Measurements from ENCODE around the gene BATF. TPM values are rescaled to one million over a fixed set of nuclear protein-coding genes. Genes with fewer than 3 reads are reported as not detected.
A peak's percentile ranks its signal among the peaks of the same experiment; 100 is the strongest.

The BATF gene
- total RNA-seq, 2 donors from 2014 or later = 123 to 211 TPM

- ATAC-seq (replicated peaks) = no peak
- Mint-ChIP-seq H3K9me3 (no peaks in the 10 kb centered on the region), H3K4me3 (peak overlapping the region; percentile 76), H3K4me1 (peaks cover 39% of the 10 kb centered on the region), H3K36me3 (ENCODE audit: low read depth) (peaks cover 23% of the 10 kb centered on the region), H3K27ac (peak overlapping the region; percentile 41), H3K27me3 (no peaks in the 10 kb centered on the region)
Observed at GRCh38 chr14:75553761-75554364, 31.6 kb downstream of the BATF start.

- Mint-ChIP-seq H3K4me1 (peaks cover 38% of the 10 kb centered on the region), H3K4me3 (no peak overlapping the region), H3K36me3 (ENCODE audit: low read depth) (peaks cover 16% of the 10 kb centered on the region), H3K9me3 (no peaks in the 10 kb centered on the region), H3K27me3 (no peaks in the 10 kb centered on the region), H3K27ac (no peak overlapping the region)
- no peak for ATAC-seq (replicated peaks)
Observed at GRCh38 chr14:75554482-75554881, 32.2 kb downstream of the BATF start.

GRCh38 chr14:75558440-75558839 lies 36.2 kb downstream of the BATF start:
- H3K4me3 Mint-ChIP-seq = peak overlapping the region; percentile 80
- H3K27me3 Mint-ChIP-seq = no peaks in the 10 kb centered on the region
- H3K36me3 Mint-ChIP-seq (ENCODE audit: low read depth) = peaks cover 9% of the 10 kb centered on the region
- peak overlapping the region; percentile 100 for H3K27ac Mint-ChIP-seq
- no peaks in the 10 kb centered on the region for H3K9me3 Mint-ChIP-seq
- ATAC-seq (replicated peaks) = no peak
- H3K4me1 Mint-ChIP-seq = peaks cover 54% of the 10 kb centered on the region

- ATAC-seq (replicated peaks) = no peak
- Mint-ChIP-seq H3K27ac (peak overlapping the region; percentile 100), H3K4me3 (peak overlapping the region; percentile 80), H3K9me3 (no peaks in the 10 kb centered on the region), H3K27me3 (no peaks in the 10 kb centered on the region), H3K36me3 (ENCODE audit: low read depth) (peaks cover 9% of the 10 kb centered on the region), H3K4me1 (peaks cover 54% of the 10 kb centered on the region)
Observed at GRCh38 chr14:75559045-75559444, 36.8 kb downstream of the BATF start.

GRCh38 chr14:75559451-75560222 lies 37.4 kb downstream of the BATF start:
- ATAC-seq (replicated peaks) = peak; percentile 61
- no peaks in the 10 kb centered on the region for H3K9me3 Mint-ChIP-seq
- H3K4me1 Mint-ChIP-seq = peaks cover 55% of the 10 kb centered on the region
- peak overlapping the region; percentile 80 for H3K4me3 Mint-ChIP-seq
- H3K27ac Mint-ChIP-seq = peak overlapping the region; percentile 100
- peaks cover 9% of the 10 kb centered on the region for H3K36me3 Mint-ChIP-seq (ENCODE audit: low read depth)
- H3K27me3 Mint-ChIP-seq = no peaks in the 10 kb centered on the region

GRCh38 chr14:75561013-75561432 lies 38.8 kb downstream of the BATF start:
- peaks cover 10% of the 10 kb centered on the region for H3K36me3 Mint-ChIP-seq (ENCODE audit: low read depth)
- H3K4me3 Mint-ChIP-seq = peak overlapping the region; percentile 80
- ATAC-seq (replicated peaks) = peak; percentile 5
- no peaks in the 10 kb centered on the region for H3K9me3 Mint-ChIP-seq
- no peaks in the 10 kb centered on the region for H3K27me3 Mint-ChIP-seq
- H3K27ac Mint-ChIP-seq = peak overlapping the region; percentile 100
- peaks cover 60% of the 10 kb centered on the region for H3K4me1 Mint-ChIP-seq

GRCh38 chr14:75562089-75562488 lies 39.8 kb downstream of the BATF start:
- Mint-ChIP-seq H3K4me1 (peaks cover 64% of the 10 kb centered on the region), H3K27me3 (no peaks in the 10 kb centered on the region), H3K27ac (peak overlapping the region; percentile 100), H3K9me3 (no peaks in the 10 kb centered on the region), H3K36me3 (ENCODE audit: low read depth) (peaks cover 21% of the 10 kb centered on the region), H3K4me3 (peak overlapping the region; percentile 80)
- ATAC-seq (replicated peaks) = peak; percentile 76

- Mint-ChIP-seq H3K27ac (peak overlapping the region; percentile 100), H3K27me3 (no peaks in the 10 kb centered on the region), H3K4me1 (peaks cover 65% of the 10 kb centered on the region), H3K4me3 (peak overlapping the region; percentile 80), H3K36me3 (ENCODE audit: low read depth) (peaks cover 22% of the 10 kb centered on the region), H3K9me3 (no peaks in the 10 kb centered on the region)
- ATAC-seq (replicated peaks) = peak; percentile 35
Observed at GRCh38 chr14:75562489-75562888, 40.2 kb downstream of the BATF start.

- H3K9me3 Mint-ChIP-seq = no peaks in the 10 kb centered on the region
- H3K4me3 Mint-ChIP-seq = no peak overlapping the region
- no peak overlapping the region for H3K27ac Mint-ChIP-seq
- peaks cover 70% of the 10 kb centered on the region for H3K4me1 Mint-ChIP-seq
- peaks cover 29% of the 10 kb centered on the region for H3K36me3 Mint-ChIP-seq (ENCODE audit: low read depth)
- ATAC-seq (replicated peaks) = no peak
- no peaks in the 10 kb centered on the region for H3K27me3 Mint-ChIP-seq
Observed at GRCh38 chr14:75563931-75564330, 41.7 kb downstream of the BATF start.

- peak overlapping the region; percentile 80 for H3K4me3 Mint-ChIP-seq
- no peak for ATAC-seq (replicated peaks)
- peaks cover 69% of the 10 kb centered on the region for H3K4me1 Mint-ChIP-seq
- peak overlapping the region; percentile 98 for H3K27ac Mint-ChIP-seq
- H3K9me3 Mint-ChIP-seq = no peaks in the 10 kb centered on the region
- H3K36me3 Mint-ChIP-seq (ENCODE audit: low read depth) = peaks cover 38% of the 10 kb centered on the region
- H3K27me3 Mint-ChIP-seq = no peaks in the 10 kb centered on the region
Observed at GRCh38 chr14:75565056-75565455, 42.8 kb downstream of the BATF start.

- peaks cover 49% of the 10 kb centered on the region for H3K36me3 Mint-ChIP-seq (ENCODE audit: low read depth)
- no peaks in the 10 kb centered on the region for H3K27me3 Mint-ChIP-seq
- peak; percentile 75 for ATAC-seq (replicated peaks)
- peak overlapping the region; percentile 80 for H3K4me3 Mint-ChIP-seq
- no peaks in the 10 kb centered on the region for H3K9me3 Mint-ChIP-seq
- peaks cover 62% of the 10 kb centered on the region for H3K4me1 Mint-ChIP-seq
- peak overlapping the region; percentile 98 for H3K27ac Mint-ChIP-seq
Observed at GRCh38 chr14:75566321-75566720, 44.1 kb downstream of the BATF start.

- Mint-ChIP-seq H3K36me3 (ENCODE audit: low read depth) (peaks cover 51% of the 10 kb centered on the region), H3K4me3 (peak overlapping the region; percentile 80), H3K27me3 (no peaks in the 10 kb centered on the region)
Observed at GRCh38 chr14:75566752-75567151, 44.5 kb downstream of the BATF start.

GRCh38 chr14:75568140-75568539 lies 45.9 kb downstream of the BATF start:
- ATAC-seq (replicated peaks) = peak; percentile 7
- Mint-ChIP-seq H3K4me3 (peak overlapping the region; percentile 80), H3K27me3 (no peaks in the 10 kb centered on the region), H3K9me3 (no peaks in the 10 kb centered on the region), H3K36me3 (ENCODE audit: low read depth) (peaks cover 52% of the 10 kb centered on the region), H3K27ac (peak overlapping the region; percentile 98), H3K4me1 (peaks cover 57% of the 10 kb centered on the region)

More at GRCh38 chr14:75566752-75567151, 44.5 kb downstream of the BATF start:
- no peak for ATAC-seq (replicated peaks)
- Mint-ChIP-seq H3K27ac (peak overlapping the region; percentile 98), H3K4me1 (peaks cover 61% of the 10 kb centered on the region), H3K9me3 (no peaks in the 10 kb centered on the region)

- Mint-ChIP-seq H3K4me1 (peaks cover 57% of the 10 kb centered on the region), H3K36me3 (ENCODE audit: low read depth) (peaks cover 57% of the 10 kb centered on the region), H3K4me3 (peak overlapping the region; percentile 80), H3K27me3 (no peaks in the 10 kb centered on the region), H3K9me3 (no peaks in the 10 kb centered on the region), H3K27ac (peak overlapping the region; percentile 98)
- ATAC-seq (replicated peaks) = peak; percentile 51
Observed at GRCh38 chr14:75568791-75569190, 46.5 kb downstream of the BATF start.

- Mint-ChIP-seq H3K27me3 (no peaks in the 10 kb centered on the region), H3K36me3 (ENCODE audit: low read depth) (peaks cover 57% of the 10 kb centered on the region), H3K4me3 (peak overlapping the region; percentile 80), H3K4me1 (peaks cover 45% of the 10 kb centered on the region), H3K9me3 (no peaks in the 10 kb centered on the region), H3K27ac (peak overlapping the region; percentile 98)
- ATAC-seq (replicated peaks) = peak; percentile 22
Observed at GRCh38 chr14:75570797-75571196, 48.5 kb downstream of the BATF start.
